ENCODE results near the gene S100P.
A peak's percentile ranks its signal among the peaks of the same experiment; 100 is the strongest.

The S100P gene

GRCh38 chr4:6673191-6673659 lies 20.5 kb upstream of the S100P start:
- peak; percentile 48 for DNase-seq (ENCODE audit: low read depth)

GRCh38 chr4:6673660-6674499 lies 19.8 kb upstream of the S100P start:
- DNase-seq (ENCODE audit: low read depth) = peak; percentile 98

- no peak for DNase-seq (ENCODE audit: low read depth)
These were observed 19.1 kb upstream of the S100P start for GRCh38 chr4:6674500-6675149.

- DNase-seq (ENCODE audit: low read depth) = no peak
These were observed 16.7 kb upstream of the S100P start for GRCh38 chr4:6676722-6677558.

GRCh38 chr4:6680372-6681034 lies 13.2 kb upstream of the S100P start:
- DNase-seq (ENCODE audit: low read depth) = no peak

- DNase-seq (ENCODE audit: low read depth) = no peak
These were observed 12.5 kb upstream of the S100P start for GRCh38 chr4:6681191-6681590.

- no peak for DNase-seq (ENCODE audit: low read depth)
These were observed 10.7 kb upstream of the S100P start for GRCh38 chr4:6682862-6683590.

- no peak for DNase-seq (ENCODE audit: low read depth)
These were observed 9.0 kb upstream of the S100P start for GRCh38 chr4:6684656-6685055.

- no peak for DNase-seq (ENCODE audit: low read depth)
These were observed 7.4 kb upstream of the S100P start for GRCh38 chr4:6686104-6686787.

- no peak for DNase-seq (ENCODE audit: low read depth)
These were observed 5.5 kb upstream of the S100P start for GRCh38 chr4:6687947-6688878.

GRCh38 chr4:6688879-6689505 lies 4.7 kb upstream of the S100P start:
- peak; percentile 72 for DNase-seq (ENCODE audit: low read depth)

GRCh38 chr4:6689506-6689960 lies 4.1 kb upstream of the S100P start:
- DNase-seq (ENCODE audit: low read depth) = no peak

GRCh38 chr4:6692379-6692778 lies 1.3 kb upstream of the S100P start:
- DNase-seq (ENCODE audit: low read depth) = no peak

- no peak for DNase-seq (ENCODE audit: low read depth)
These were observed 872 bp upstream of the S100P start for GRCh38 chr4:6692806-6693205.

- DNase-seq (ENCODE audit: low read depth) = no peak
These were observed 661 bp downstream of the S100P start for GRCh38 chr4:6694177-6694901.

- peak; percentile 21 for DNase-seq (ENCODE audit: low read depth)
These were observed 2.3 kb downstream of the S100P start for GRCh38 chr4:6695660-6696610.

- no peak for DNase-seq (ENCODE audit: low read depth)
These were observed 2.9 kb downstream of the S100P start for GRCh38 chr4:6696611-6697010.

All from fibroblast of gingiva (primary cell).